ENCODE data around the gene PTPRQ.

DNA sequence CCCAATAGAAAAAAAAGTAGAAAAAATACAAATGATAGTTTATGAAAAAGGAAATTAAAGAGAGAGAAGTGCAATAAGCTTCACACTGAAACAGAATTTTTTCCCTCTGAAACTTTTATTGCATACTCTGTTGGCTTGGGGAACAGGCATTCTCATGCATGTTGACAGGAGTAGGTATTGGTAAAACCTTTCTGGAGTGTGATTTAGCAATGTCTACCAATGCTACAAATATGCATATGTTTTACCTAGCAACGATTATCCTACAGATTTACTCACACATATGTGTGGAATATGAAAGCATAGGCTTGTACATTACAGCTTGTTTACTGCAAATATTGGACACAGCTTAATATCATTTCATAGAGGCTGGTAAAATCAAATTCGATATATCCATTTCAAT lies 137.7 kb downstream of the PTPRQ start:
- TF ChIP-seq TAF1 (IDR thresholded peaks at IDR 0.05; ENCODE audit: borderline replicate concordance, low read depth, low read length) (no peak), USF2 (IDR thresholded peaks at IDR 0.05; ENCODE audit: borderline replicate concordance, low read depth, low read length) (no peak), CTCF (IDR thresholded peaks at IDR 0.05) (no peak), TCF12 (IDR thresholded peaks at IDR 0.05) (no peak), POLR2AphosphoS5 (IDR thresholded peaks at IDR 0.05; ENCODE audit: low read depth, low read length) (no peak), REST (IDR thresholded peaks at IDR 0.05; ENCODE audit: low read depth, low read length) (no peak)

Measured in SK-N-SH (cell line).